Bone marrow (tissue), 2 donors: Measurements from ENCODE around the gene FLT1.

ENCODE experiments used
- DNase-seq, 2 donors: peaks; one replicate each; lab custom pipeline; 2025; lab: John Stamatoyannopoulos, UW

FLT1 gene

DNA sequence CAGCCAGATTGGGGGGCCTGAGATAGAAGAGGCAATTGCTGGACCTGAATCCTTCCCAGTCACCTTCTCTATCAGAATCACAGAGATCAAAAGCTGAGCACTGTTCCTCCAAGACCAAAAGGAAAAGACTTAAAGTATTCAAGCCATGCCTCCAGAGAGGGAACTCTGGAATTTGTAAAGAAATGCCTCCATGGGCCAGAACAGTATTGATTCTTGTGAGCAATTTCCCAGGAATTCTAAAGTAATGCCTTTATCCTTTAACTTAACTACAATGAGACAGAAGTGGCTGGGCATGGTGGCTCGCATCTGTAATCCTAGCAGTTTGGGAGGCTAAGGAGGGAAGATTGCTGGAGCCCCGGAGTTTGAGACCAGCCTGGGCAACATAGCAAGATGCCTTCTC, 148.8 kb downstream of the FLT1 start:
- DNase-seq, result no peak

GRCh38 chr13:28344163-28344562, 150.8 kb downstream of the FLT1 start:
- no peak for DNase-seq

DNA sequence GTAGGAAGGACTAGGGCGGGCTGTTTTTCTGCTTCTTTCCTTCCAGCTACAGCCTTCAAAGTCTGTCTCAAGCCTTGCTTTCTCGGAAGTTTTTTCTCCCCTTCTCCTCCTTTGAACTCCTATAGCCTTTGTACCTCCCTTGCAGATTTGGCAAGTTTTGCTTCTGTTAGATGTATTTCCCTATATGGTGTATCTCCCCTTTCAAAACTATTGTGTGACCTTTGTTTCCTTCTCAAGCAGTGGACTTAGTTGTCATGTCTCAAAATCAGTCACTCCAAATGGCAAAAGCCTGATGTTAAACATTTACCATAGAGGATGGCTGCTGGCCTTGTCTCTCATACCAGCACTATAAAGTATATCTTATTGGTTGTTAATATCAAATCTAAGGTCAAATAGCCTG, 152.7 kb downstream of the FLT1 start:
- DNase-seq, result no peak

- DNase-seq, result no peak
Measured at GRCh38 chr13:28340272-28340793, 154.6 kb downstream of the FLT1 start.

DNA sequence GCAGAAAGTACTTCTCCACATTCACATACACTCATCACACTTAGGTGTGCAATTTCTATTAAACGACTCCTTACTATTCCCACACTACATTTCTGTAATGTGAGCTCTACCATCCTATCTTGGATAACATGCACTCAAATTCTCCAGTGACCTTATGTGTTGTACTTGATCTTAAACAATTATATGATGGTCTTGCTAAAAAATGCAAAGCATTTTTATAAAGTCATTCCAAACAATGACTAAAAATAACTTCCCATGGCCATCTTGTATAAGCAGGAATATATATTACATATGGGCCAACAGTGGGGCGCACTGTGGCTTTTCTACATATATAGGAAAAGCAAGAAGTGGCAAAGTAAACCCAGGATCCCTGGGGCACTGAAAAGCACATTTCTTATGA, 155.5 kb downstream of the FLT1 start:
- no peak for DNase-seq

- DNase-seq, result no peak
Measured at GRCh38 chr13:28338742-28339141, 156.2 kb downstream of the FLT1 start.

DNA sequence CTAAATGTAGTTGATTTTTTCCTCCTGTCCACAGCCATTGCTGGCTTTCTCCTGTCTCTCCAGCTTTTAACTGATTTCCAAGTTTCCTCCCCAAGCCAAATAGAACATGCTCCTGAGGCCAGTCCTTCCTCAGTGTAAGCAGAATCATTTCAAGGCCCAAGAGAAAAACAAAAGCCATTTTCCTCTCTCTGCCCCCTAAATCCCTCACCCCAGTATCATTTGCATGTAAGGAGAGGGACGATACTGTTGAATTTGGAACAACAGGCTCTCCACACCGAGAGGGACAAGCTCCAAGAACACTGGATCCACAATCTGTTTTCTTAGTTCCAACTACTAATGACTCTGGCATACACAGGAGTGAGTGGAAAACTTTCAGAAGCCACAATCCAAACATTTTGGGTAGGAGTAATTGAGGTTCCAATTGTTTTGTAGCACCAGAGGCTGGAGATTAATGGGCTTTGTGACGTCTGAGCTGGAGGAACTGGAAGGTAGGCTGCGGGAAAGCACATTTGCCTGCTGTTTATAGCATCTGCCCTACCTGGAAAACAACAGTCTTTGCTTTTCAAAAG, 156.8 kb downstream of the FLT1 start:
- DNase-seq, result no peak

GRCh38 chr13:28337166-28338005, 157.5 kb downstream of the FLT1 start:
- no peak for DNase-seq

- DNase-seq, result no peak
Measured at GRCh38 chr13:28336193-28336657, 158.7 kb downstream of the FLT1 start.

- DNase-seq, result no peak
Measured at GRCh38 chr13:28333204-28333881, 161.6 kb downstream of the FLT1 start.

DNA sequence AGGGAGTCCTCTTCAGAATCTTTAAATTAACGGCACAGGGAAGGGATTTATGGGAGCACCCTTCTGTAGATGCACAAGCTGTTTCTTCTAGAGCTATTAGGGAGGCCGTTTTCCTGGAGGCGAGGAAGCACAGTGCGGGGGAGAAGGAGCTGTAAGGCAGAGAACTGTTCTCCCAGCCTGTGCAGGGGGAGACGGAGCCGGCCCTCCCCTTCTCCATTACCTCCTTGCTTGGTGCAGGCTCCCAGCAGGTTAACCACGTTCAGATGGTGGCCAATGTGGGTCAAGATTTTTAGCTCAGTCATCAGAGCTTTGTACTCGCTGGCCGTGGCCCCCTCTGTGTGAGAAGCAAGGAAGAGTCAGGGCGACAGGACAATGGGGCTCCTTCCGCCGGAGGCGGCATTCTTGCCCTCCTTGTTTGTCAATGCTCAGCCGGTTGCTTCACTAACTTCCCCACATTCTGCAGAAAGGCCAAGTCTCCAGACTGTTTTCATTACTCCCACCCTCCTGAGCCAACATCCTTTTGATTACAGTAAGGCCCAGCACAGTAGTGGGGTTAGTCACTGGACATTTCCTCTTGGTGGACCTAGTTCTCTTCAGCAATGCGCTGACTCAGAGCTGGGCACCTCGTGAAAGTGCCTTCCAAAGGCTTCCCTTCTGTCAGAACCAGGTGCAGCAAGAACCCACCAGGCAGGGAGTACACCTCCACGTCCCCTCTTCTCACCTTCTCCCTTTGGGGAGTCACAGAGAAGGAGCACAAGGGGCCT, 165.4 kb downstream of the FLT1 start:
- DNase-seq, result no peak

- no peak for DNase-seq
Measured at GRCh38 chr13:28328271-28328607, 166.7 kb downstream of the FLT1 start.

GRCh38 chr13:28327373-28328270, 167.3 kb downstream of the FLT1 start:
- DNase-seq, result no peak

GRCh38 chr13:28326056-28326455, 168.9 kb downstream of the FLT1 start:
- DNase-seq, result no peak

GRCh38 chr13:28325022-28325421, 169.9 kb downstream of the FLT1 start:
- DNase-seq, result no peak

GRCh38 chr13:28324181-28324789, 170.6 kb downstream of the FLT1 start:
- DNase-seq, result peak; percentile 21 to 68

DNA sequence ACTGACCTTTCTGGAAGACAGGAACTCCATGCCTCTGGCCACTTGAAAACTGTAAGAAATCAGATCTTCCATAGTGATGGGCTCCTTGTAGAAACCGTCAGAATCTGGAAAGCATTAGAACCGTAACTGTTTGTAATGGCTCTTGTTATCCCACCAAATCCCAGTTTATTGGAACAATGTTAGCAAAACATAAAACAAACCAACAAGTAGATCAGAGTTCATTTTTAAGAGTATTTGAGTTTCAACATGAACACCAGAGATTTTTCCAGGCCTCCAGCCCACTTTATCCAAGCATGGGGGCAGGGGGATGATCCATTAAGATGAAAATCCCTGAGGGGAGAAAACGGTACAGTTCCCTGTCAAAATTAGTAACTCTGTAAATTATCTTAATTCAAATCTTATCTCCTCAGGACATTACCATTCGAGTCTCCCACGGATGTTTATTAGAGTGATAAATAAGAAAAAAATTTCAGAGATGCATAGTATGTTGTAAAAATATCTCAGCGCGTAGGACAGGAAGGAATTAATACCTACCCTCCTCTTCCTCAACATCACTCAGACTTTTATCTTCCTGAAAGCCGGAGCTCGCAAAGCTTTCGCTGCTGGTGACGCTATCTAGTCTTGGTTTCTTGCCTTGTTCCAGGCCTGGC, 172.5 kb downstream of the FLT1 start:
- no peak for DNase-seq

DNA sequence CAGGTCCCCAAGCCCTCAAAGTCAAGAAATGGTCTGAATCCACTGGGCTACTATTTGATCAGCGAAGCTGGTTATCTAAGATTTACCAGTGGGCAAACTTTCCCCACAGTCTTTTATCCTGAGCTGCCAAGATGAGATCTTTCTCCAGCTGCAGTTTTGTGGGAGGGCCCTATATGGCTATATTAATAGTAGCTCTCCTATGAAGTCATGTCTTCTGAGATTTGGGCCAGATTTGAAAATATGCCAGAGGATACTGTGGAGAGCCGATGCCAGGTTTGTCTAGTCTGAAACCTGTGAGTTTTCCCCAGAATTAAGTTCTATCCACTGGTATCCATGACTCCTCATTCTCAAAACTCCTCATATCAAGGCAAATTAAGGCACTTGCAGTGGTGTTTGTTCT, 173.2 kb downstream of the FLT1 start:
- no peak for DNase-seq

- no peak for DNase-seq
Measured at GRCh38 chr13:28320884-28321574, 173.9 kb downstream of the FLT1 start.

- DNase-seq, result no peak
Measured at GRCh38 chr13:28320209-28320608, 174.7 kb downstream of the FLT1 start.
